PC-3 (cell line): ENCODE results near the gene TTC28.

ENCODE experiments used
- CTCF ChIP-seq: fragments of 300-600 bp; sonication (generic); conservative IDR thresholded peaks from 2 replicates; pipeline ENCODE4 v1.5.1; 2017; ENCODE audit warnings: antibody characterized with exemption, low read depth, mild to moderate bottlenecking, low read length
- EZH2 ChIP-seq: fragments of 300-600 bp; sonication (generic); IDR thresholded peaks from one replicate; pipeline ENCODE4 v1.6.1; 2017; ENCODE audit warnings: antibody characterized with exemption, mild to moderate bottlenecking, low read length; ENCODE audit not compliant: unreplicated experiment

GRCh38 chr22:28116219-28116673 is 563.4 kb downstream of the TTC28 start:
- TF ChIP-seq CTCF = no peak
- TF ChIP-seq EZH2 = no peak
